ENCODE results near the gene MDM1. TPM values are rescaled to one million over a fixed set of nuclear protein-coding genes. Genes with fewer than 3 reads are reported as not detected.

MDM1 gene
- total RNA-seq, 4 donors from 2014 or later: 8.2 to 23.5 (median 13.4) TPM

GRCh38 chr12:68350753-68351152 is 18.6 kb upstream of the MDM1 start:
- WGBS, 2 donors (ENCODE audit: low coverage in 1 of 2): 91 to 93% methylated on average over 3 of the region's 3 CpGs
- no peak overlapping the region for H3K27ac ChIP-seq
- DNase-seq: no peak
- TF ChIP-seq EP300 (IDR thresholded peaks at IDR 0.05; ENCODE audit: low read depth) (no peak), POLR2A (IDR thresholded peaks at IDR 0.05) (no peak)
- no peaks in the 10 kb centered on the region for H3K9me3 ChIP-seq
- no peaks in the 10 kb centered on the region for H3K27me3 ChIP-seq
- intact Hi-C loops (cut with DNase I; ENCODE audit: low total_unique reads) (loop anchor here (10.0 kb wide), 1 partner anchor 334 kb away; the partner anchor contains the start of gene NUP107), in situ Hi-C loops (cut with MboI; ENCODE audit: low pct_ligation_motif_present in 1 of 4, low pct_unique_long_range_greater_than_20kb in 1 of 4, low sequenced_read_pairs in 3 of 4) (loop anchor here (10.0 to 25.0 kb wide), 4 partner anchors 112 to 337 kb away; partner anchors contain the start of genes NUP107 (in 3 of the 4) and RAP1B (in 1 of the 4))
- no peak overlapping the region for H3K4me3 ChIP-seq
- no peaks in the 10 kb centered on the region for H3K36me3 ChIP-seq
- H3K4me1 ChIP-seq: peaks cover 0 to 4% (median 0%) of the 10 kb centered on the region in 4 donors

- TF ChIP-seq POLR2A (IDR thresholded peaks at IDR 0.05) (no peak), EP300 (IDR thresholded peaks at IDR 0.05; ENCODE audit: low read depth) (no peak), POLR2AphosphoS5 (IDR thresholded peaks at IDR 0.05) (no peak), CTCF (IDR thresholded peaks at IDR 0.05) (no peak)
- DNase-seq: no peak
- Histone ChIP-seq H3K36me3 (no peaks in the 10 kb centered on the region), H3K27me3 (no peaks in the 10 kb centered on the region), H3K4me3 (no peak overlapping the region), H3K27ac (peak overlapping the region in 1 of 4 donors; percentile 49), H3K4me1 (peaks cover 0 to 4% (median 0%) of the 10 kb centered on the region in 4 donors), H3K9me3 (no peaks in the 10 kb centered on the region)
- in situ Hi-C loops (cut with MboI; ENCODE audit: low pct_ligation_motif_present in 1 of 4, low pct_unique_long_range_greater_than_20kb in 1 of 4, low sequenced_read_pairs in 3 of 4) (loop anchor here (10.0 to 25.0 kb wide), 4 partner anchors 112 to 337 kb away; partner anchors contain the start of genes NUP107 (in 4 of the 4) and RAP1B (in 1 of the 4)), intact Hi-C loops (cut with DNase I; ENCODE audit: low total_unique reads) (loop anchor here (10.0 kb wide), 1 partner anchor 335 kb away; the partner anchor contains the start of gene NUP107)
- 90 to 100% methylated on average over 2 to 5 of the region's 5 CpGs for whole genome bisulfite sequencing, 2 donors (ENCODE audit: low coverage in 1 of 2)
Observed at GRCh38 chr12:68349921-68350606, 17.9 kb upstream of the MDM1 start.

- Histone ChIP-seq H3K9me3 (no peaks in the 10 kb centered on the region), H3K4me3 (no peak overlapping the region), H3K27me3 (no peaks in the 10 kb centered on the region), H3K36me3 (no peaks in the 10 kb centered on the region), H3K27ac (peak overlapping the region in 3 of 4 donors; percentile 14 to 49 (median 34)), H3K4me1 (peaks cover 0 to 4% (median 0%) of the 10 kb centered on the region in 4 donors)
- TF ChIP-seq POLR2A (IDR thresholded peaks at IDR 0.05): no peak
- TF ChIP-seq CTCF (IDR thresholded peaks at IDR 0.05): no peak
- TF ChIP-seq EP300 (IDR thresholded peaks at IDR 0.05; ENCODE audit: low read depth): no peak
- no peak for TF ChIP-seq POLR2AphosphoS5 (IDR thresholded peaks at IDR 0.05)
- DNase-seq: no peak
- intact Hi-C loops (cut with DNase I; ENCODE audit: low total_unique reads) (no loop called here), in situ Hi-C loops (cut with MboI; ENCODE audit: low pct_ligation_motif_present in 1 of 4, low pct_unique_long_range_greater_than_20kb in 1 of 4, low sequenced_read_pairs in 3 of 4) (loop anchor here in 1 of 4 donors (25.0 kb wide), 1 partner anchor 338 kb away; the partner anchor contains the start of gene NUP107)
- WGBS, 2 donors (ENCODE audit: low coverage in 1 of 2): 70% methylated on average over 2 of the region's 2 CpGs; no CpG with 5 or more reads in 1 of the 2 donors
Observed at GRCh38 chr12:68349220-68349621, 17.1 kb upstream of the MDM1 start.

GRCh38 chr12:68348419-68348818 is 16.3 kb upstream of the MDM1 start:
- TF ChIP-seq POLR2AphosphoS5 (IDR thresholded peaks at IDR 0.05) (no peak), POLR2A (IDR thresholded peaks at IDR 0.05) (no peak), EP300 (IDR thresholded peaks at IDR 0.05; ENCODE audit: low read depth) (no peak), CTCF (IDR thresholded peaks at IDR 0.05) (no peak)
- no peaks in the 10 kb centered on the region for H3K27me3 ChIP-seq
- H3K9me3 ChIP-seq: no peaks in the 10 kb centered on the region
- H3K4me1 ChIP-seq: peaks cover 0 to 4% (median 0%) of the 10 kb centered on the region in 4 donors
- WGBS, 2 donors (ENCODE audit: low coverage in 1 of 2): 67 to 92% methylated on average over 1 to 5 of the region's 5 CpGs
- H3K36me3 ChIP-seq: no peaks in the 10 kb centered on the region
- no peak for DNase-seq
- in situ Hi-C loops (cut with MboI; ENCODE audit: low pct_ligation_motif_present in 1 of 4, low pct_unique_long_range_greater_than_20kb in 1 of 4, low sequenced_read_pairs in 3 of 4): loop anchor here in 1 of 4 donors (25.0 kb wide), 1 partner anchor 339 kb away; the partner anchor contains the start of gene NUP107
- peak overlapping the region in 2 of 4 donors; percentile 14 to 49 for H3K27ac ChIP-seq
- H3K4me3 ChIP-seq: no peak overlapping the region
- intact Hi-C loops (cut with DNase I; ENCODE audit: low total_unique reads): no loop called here
